Right lobe of liver (tissue), 4 donors: ENCODE data around the gene UPK2.

Experiments used
- CTCF ChIP-seq, 4 donors: fragments of 200-600 bp in 3 of 4; fragments of 450-650 bp in 1 of 4; IDR thresholded peaks; one replicate each; pipeline versions ENCODE4 v1.5.1 to v1.8.0; 2016 to 2022; ENCODE audit warnings: antibody characterized with exemption in 4 of 4, mild to moderate bottlenecking in 2 of 4
- POLR2A ChIP-seq: fragments of 450-650 bp; IDR thresholded peaks from one replicate; pipeline ENCODE4 v1.6.1; 2017; ENCODE audit warnings: antibody characterized with exemption, mild to moderate bottlenecking
- donor health status: DM: no; HTN: no; CAD: no.
- donor health status: DM: no; HTN: no; CAD: no.
- donor health status: DM: no; HTN: yes; CAD: no.

- TF ChIP-seq POLR2A, result no peak
- no peak for TF ChIP-seq CTCF (IDR thresholded peaks at IDR 0.05)
These were observed 2.5 kb downstream of the UPK2 start for GRCh38 chr11:118958577-118958976.
